Hepatocyte (in vitro differentiated cells): ENCODE data around the gene SLC13A1.

Experiments used
- CTCF ChIP-seq: fragments of 200-600 bp; sonication (generic); IDR thresholded peaks from 2 replicates; pipeline ENCODE4 v1.5.1; 2016; ENCODE audit warnings: antibody characterized with exemption, mild to moderate bottlenecking; ENCODE audit not compliant: poor library complexity
- EZH2 ChIP-seq: fragments of 200-600 bp; sonication (generic); IDR thresholded peaks from 2 replicates; pipeline ENCODE4 v1.6.1; 2016; ENCODE audit warnings: antibody characterized with exemption, mild to moderate bottlenecking, borderline replicate concordance
- EZH2phosphoT487 ChIP-seq: fragments of 200-600 bp; sonication (generic); IDR thresholded peaks from one replicate; pipeline ENCODE4 v1.6.1; 2018; ENCODE audit warnings: antibody characterized with exemption, mild to moderate bottlenecking, low read depth, moderate library complexity; ENCODE audit not compliant: unreplicated experiment, severe bottlenecking

GRCh38 chr7:123177442-123177841 lies 22.3 kb downstream of the SLC13A1 start:
- TF ChIP-seq CTCF (no peak), EZH2phosphoT487 (no peak), EZH2 (no peak)
